ENCODE measurements around the gene AOPEP. TPM values are rescaled to one million over a fixed set of nuclear protein-coding genes. Genes with fewer than 3 reads are reported as not detected.
A peak's percentile ranks its signal among the peaks of the same experiment; 100 is the strongest.

Gene AOPEP
- total and polyA plus RNA-seq, 2 donors (not counting 3 experiments of a cell fraction or from before 2014, with no cell fraction given): 20.2 to 41.6 TPM

- H3K79me2 ChIP-seq (ENCODE audit: control insufficient read depth, insufficient read depth, low read length): no peaks in the 10 kb centered on the region
- H3K4me2 ChIP-seq (ENCODE audit: insufficient read depth, low read length): no peak overlapping the region
- no peak overlapping the region for H3K4me3 ChIP-seq (replicated peaks in 1 of 3; ENCODE audit: insufficient read depth in 1 of 3, low read depth in 1 of 3, low read length in 3 of 3)
- no peaks in the 10 kb centered on the region for H3K36me3 ChIP-seq (ENCODE audit: control insufficient read depth in 2 of 2, extremely low read depth in 1 of 2, insufficient read depth in 2 of 2, low read length in 2 of 2)
- H3K9me3 ChIP-seq (replicated peaks; ENCODE audit: control insufficient read depth, insufficient read depth, low read length): no peaks in the 10 kb centered on the region
- no peak for FAIRE-seq
- TF ChIP-seq MAX (IDR thresholded peaks at IDR 0.05; ENCODE audit: insufficient read depth, insufficient read length) (no peak), MYC (IDR thresholded peaks at IDR 0.05; ENCODE audit: low read depth, low read length) (no peak), POLR2AphosphoS5 (IDR thresholded peaks at IDR 0.05; ENCODE audit: insufficient read depth, low read depth, low read length) (no peak)
- no peak overlapping the region for H3K9ac ChIP-seq (replicated peaks; ENCODE audit: extremely low read depth, insufficient read depth, low read length)
- CTCF ChIA-PET: interaction anchor here (1.3 to 3.0 kb wide), 3 partner anchors 12 to 131 kb away, joined by 4 to 10 read pairs (median 5); no protein-coding TSS in a partner anchor
- no peak overlapping the region for H3K27ac ChIP-seq (ENCODE audit: insufficient read depth, low read depth, low read length)
- no peaks in the 10 kb centered on the region for H3K27me3 ChIP-seq (ENCODE audit: control insufficient read depth in 2 of 2, insufficient read depth in 2 of 2, low read length in 2 of 2)
- dilution Hi-C loops (cut with MboI; ENCODE audit: extremely low pct_ligation_motif_present, low sequenced_read_pairs) (no loop called here), intact Hi-C loops (cut with micrococcal nuclease) (no loop called here)
- no peaks in the 10 kb centered on the region for H4K20me1 ChIP-seq (replicated peaks; ENCODE audit: control insufficient read depth, extremely low read depth, insufficient read depth, low read length)
- POLR2A ChIA-PET: no interaction called here
- no peak overlapping the region for H2AFZ ChIP-seq (ENCODE audit: low read depth, low read length)
- peaks cover 37% of the 10 kb centered on the region for H3K4me1 ChIP-seq (ENCODE audit: control insufficient read depth, extremely low read depth, insufficient read depth, low read length)
- no peak for DNase-seq (ENCODE audit: low read depth, low spot score)
- no peaks in the 10 kb centered on the region for H3K9me1 ChIP-seq (replicated peaks; ENCODE audit: control insufficient read depth, extremely low read depth, insufficient read depth, low read length)
- BruUV-seq (replicated peaks): no TSS peak
Observed at GRCh38 chr9:94911986-94912635, 185.6 kb downstream of the AOPEP start.

GRCh38 chr9:94912700-94913249, 186.3 kb downstream of the AOPEP start:
- ChIA-PET CTCF (interaction anchor here (1.3 to 2.1 kb wide), 5 partner anchors 12 to 215 kb away, joined by 3 to 6 read pairs (median 4); no protein-coding TSS in a partner anchor), POLR2A (no interaction called here)
- Histone ChIP-seq H3K4me1 (ENCODE audit: control insufficient read depth, extremely low read depth, insufficient read depth, low read length) (peaks cover 31% of the 10 kb centered on the region), H3K9me3 (replicated peaks; ENCODE audit: control insufficient read depth, insufficient read depth, low read length) (no peaks in the 10 kb centered on the region), H3K9me1 (replicated peaks; ENCODE audit: control insufficient read depth, extremely low read depth, insufficient read depth, low read length) (no peaks in the 10 kb centered on the region), H3K27ac (ENCODE audit: insufficient read depth, low read depth, low read length) (no peak overlapping the region), H2AFZ (ENCODE audit: low read depth, low read length) (no peak overlapping the region), H3K36me3 (ENCODE audit: control insufficient read depth in 2 of 2, extremely low read depth in 1 of 2, insufficient read depth in 2 of 2, low read length in 2 of 2) (no peaks in the 10 kb centered on the region), H3K9ac (replicated peaks; ENCODE audit: extremely low read depth, insufficient read depth, low read length) (no peak overlapping the region), H4K20me1 (replicated peaks; ENCODE audit: control insufficient read depth, extremely low read depth, insufficient read depth, low read length) (no peaks in the 10 kb centered on the region), H3K4me3 (replicated peaks in 1 of 3; ENCODE audit: insufficient read depth in 1 of 3, low read depth in 1 of 3, low read length in 3 of 3) (no peak overlapping the region), H3K27me3 (ENCODE audit: control insufficient read depth in 2 of 2, insufficient read depth in 2 of 2, low read length in 2 of 2) (no peaks in the 10 kb centered on the region), H3K4me2 (ENCODE audit: insufficient read depth, low read length) (no peak overlapping the region), H3K79me2 (ENCODE audit: control insufficient read depth, insufficient read depth, low read length) (no peaks in the 10 kb centered on the region)
- intact Hi-C loops (cut with micrococcal nuclease) (no loop called here), dilution Hi-C loops (cut with MboI; ENCODE audit: extremely low pct_ligation_motif_present, low sequenced_read_pairs) (no loop called here)
- DNase-seq (ENCODE audit: low read depth, low spot score): no peak
- TF ChIP-seq JUN (IDR thresholded peaks at IDR 0.05; ENCODE audit: borderline replicate concordance, insufficient read depth, insufficient read length, low read depth) (no peak), FOS (IDR thresholded peaks at IDR 0.05; ENCODE audit: borderline replicate concordance, insufficient read depth, low read length) (no peak), MYC (IDR thresholded peaks at IDR 0.05; ENCODE audit: low read depth, low read length) (no peak), GATA2 (IDR thresholded peaks at IDR 0.05; ENCODE audit: insufficient read depth, insufficient read length, low read depth, low read length) (no peak), POLR2AphosphoS5 (IDR thresholded peaks at IDR 0.05; ENCODE audit: insufficient read depth, low read depth, low read length) (no peak), POLR2A (IDR thresholded peaks at IDR 0.05; ENCODE audit: low read depth, low read length) (no peak)
- FAIRE-seq: peak; percentile 35
- no TSS peak for BruUV-seq (replicated peaks)

Data from endothelial cell of umbilical vein (primary cell).